Kidney capillary endothelial cell (primary cell): Measurements from ENCODE around the gene VIT.
"Not testable (repeated sequence)": the region's sequence is repeated elsewhere in the genome, so short reads cannot be mapped to it uniquely, and the experiment has no call there.

ENCODE experiments used
- DNase-seq: peaks from one replicate; pipeline ENCODE4 v3.0.0-alpha.2; 2018; ENCODE audit warnings: low spot score

Gene VIT

GRCh38 chr2:36808386-36809068, 112.0 kb downstream of the VIT start:
- DNase-seq, result no peak

GRCh38 chr2:36809069-36809445, 112.5 kb downstream of the VIT start:
- no peak for DNase-seq

- DNase-seq, result no peak
Measured at GRCh38 chr2:36811071-36811470, 114.6 kb downstream of the VIT start.

GRCh38 chr2:36812196-36812595, 115.7 kb downstream of the VIT start:
- no peak for DNase-seq

GRCh38 chr2:36818542-36818941, 122.0 kb downstream of the VIT start:
- DNase-seq, result no peak

- no peak for DNase-seq
Measured at GRCh38 chr2:36819095-36819711, 122.7 kb downstream of the VIT start.

- DNase-seq, result no peak
Measured at GRCh38 chr2:36820942-36821605, 124.6 kb downstream of the VIT start.

GRCh38 chr2:36823862-36824261, 127.4 kb downstream of the VIT start:
- DNase-seq, result no peak

GRCh38 chr2:36824273-36824672, 127.8 kb downstream of the VIT start:
- no peak for DNase-seq

- DNase-seq, result not testable (repeated sequence)
Measured at GRCh38 chr2:36824683-36825082, 128.2 kb downstream of the VIT start.

GRCh38 chr2:36831185-36831584, 134.7 kb downstream of the VIT start:
- peak; percentile 11 for DNase-seq

- no peak for DNase-seq
Measured at GRCh38 chr2:36834203-36834602, 137.7 kb downstream of the VIT start.

GRCh38 chr2:36834731-36835524, 138.4 kb downstream of the VIT start:
- no peak for DNase-seq

GRCh38 chr2:36839976-36840617, 143.6 kb downstream of the VIT start:
- DNase-seq, result no peak

GRCh38 chr2:36843838-36844237, 147.3 kb downstream of the VIT start:
- DNase-seq, result no peak

GRCh38 chr2:36849265-36849664, 152.8 kb downstream of the VIT start:
- DNase-seq, result no peak

GRCh38 chr2:36854241-36854640, 157.7 kb downstream of the VIT start:
- no peak for DNase-seq

- no peak for DNase-seq
Measured at GRCh38 chr2:36855429-36855828, 158.9 kb downstream of the VIT start.

- DNase-seq, result no peak
Measured at GRCh38 chr2:36857713-36858112, 161.2 kb downstream of the VIT start.

- DNase-seq, result no peak
Measured at GRCh38 chr2:36858551-36859365, 162.3 kb downstream of the VIT start.

GRCh38 chr2:36859366-36859792, 162.9 kb downstream of the VIT start:
- DNase-seq, result no peak
